Measurements from ENCODE around the gene CHCHD3. TPM values are rescaled to one million over a fixed set of nuclear protein-coding genes. Genes with fewer than 3 reads are reported as not detected.

CHCHD3 gene
- total and polyA plus RNA-seq, 2 of the 4 experiments (the other 2 are of a cell fraction), result 56.9 to 141 TPM

DNA sequence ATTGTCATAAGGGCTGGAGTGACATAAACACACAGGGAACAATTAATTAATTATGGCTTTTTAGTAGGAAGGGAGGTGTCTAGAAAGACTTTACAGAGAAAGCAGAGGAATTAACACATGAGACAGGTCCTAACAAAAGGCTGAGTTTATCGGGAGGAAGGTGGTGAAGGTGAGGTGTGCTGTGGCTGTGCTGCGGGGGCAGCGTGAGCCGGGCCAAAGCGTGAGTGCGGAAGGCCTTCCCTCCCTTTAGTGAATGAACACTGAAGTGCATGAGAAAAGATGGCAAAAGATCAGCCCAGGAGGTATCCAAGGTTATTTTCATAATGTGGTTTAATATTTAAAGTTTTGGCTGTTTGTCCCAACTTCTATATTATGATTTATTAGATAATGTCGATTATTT lies 262.2 kb downstream of the CHCHD3 start:
- Histone ChIP-seq H3K56ac (ENCODE audit: extremely low read depth, insufficient read depth, low read length) (no peak overlapping the region), H3K4ac (ENCODE audit: low read depth, low read length) (no peak overlapping the region), H3K36me3 (ENCODE audit: control insufficient read depth, insufficient read depth, low read length) (no peaks in the 10 kb centered on the region), H4K5ac (ENCODE audit: low read depth, low read length) (no peak overlapping the region), H3K4me2 (ENCODE audit: low read depth, low read length) (no peak overlapping the region), H3K9me1 (ENCODE audit: insufficient read depth, low read length) (no peaks in the 10 kb centered on the region; the same call in 1 of the 2 replicates), H2BK5ac (ENCODE audit: low read depth, low read length, poor library complexity, severe bottlenecking) (no peak overlapping the region), H3K4me3 (ENCODE audit: insufficient read depth, low read depth, low read length) (no peak overlapping the region), H3K9me3 (ENCODE audit: control insufficient read depth, insufficient read depth, low read length) (no peaks in the 10 kb centered on the region), H3K79me1 (ENCODE audit: low read depth in 1 of 2, low read length in 2 of 2) (peaks cover 2 to 7% of the 10 kb centered on the region in 2 experiments; a peak in 1 of 4 replicates), H3K14ac (replicated peaks; ENCODE audit: low read depth, low read length) (no peak overlapping the region), H2BK20ac (ENCODE audit: low read depth, low read length) (no peak overlapping the region), H2AFZ (replicated peaks; ENCODE audit: low read length, poor library complexity) (no peak overlapping the region), H3K4me1 (ENCODE audit: control insufficient read depth, insufficient read depth, low read length) (peaks cover 3% of the 10 kb centered on the region), H4K8ac (ENCODE audit: low read depth in 2 of 2, low read length in 2 of 2) (no peak overlapping the region), H2AK5ac (ENCODE audit: low read depth, low read length) (no peak overlapping the region), H2AK9ac (replicated peaks; ENCODE audit: low read depth, low read length, poor library complexity) (peak overlapping the region; percentile 7), H4K91ac (ENCODE audit: insufficient read depth, low read depth, low read length) (no peak overlapping the region), H2BK15ac (ENCODE audit: low read depth, low read length) (no peak overlapping the region), H4K20me1 (ENCODE audit: insufficient read depth, low read length) (no peaks in the 10 kb centered on the region), H3K27me3 (ENCODE audit: control insufficient read depth, insufficient read depth, low read length) (no peaks in the 10 kb centered on the region), H3K23ac (ENCODE audit: low read depth, low read length) (no peak overlapping the region), H3K18ac (ENCODE audit: low read depth, low read length) (no peak overlapping the region), H3K27ac (ENCODE audit: insufficient read depth, low read length) (no peak overlapping the region), H3K9ac (ENCODE audit: low read depth, low read length) (no peak overlapping the region), H2BK120ac (ENCODE audit: low read depth, low read length) (no peak overlapping the region)
- dilution Hi-C loops (cut with HindIII; ENCODE audit: low sequenced_read_pairs, unreplicated experiment), result no loop called here
- ATAC-seq (ENCODE audit: low read depth) (no peak), DNase-seq (no peak)
- BruUV-seq (replicated peaks), result no TSS peak
- POLR2A ChIA-PET (ENCODE audit: unreplicated experiment), result no interaction called here
- intact Hi-C loops (cut with micrococcal nuclease), result no loop called here
- TF ChIP-seq RAD21 (IDR thresholded peaks at IDR 0.05; ENCODE audit: low read length), result no peak
- no peak for TF ChIP-seq USF2 (IDR thresholded peaks at IDR 0.05; ENCODE audit: low read depth, low read length)
- no peak for TF ChIP-seq SMC3 (IDR thresholded peaks at IDR 0.05; ENCODE audit: low read depth, low read length)
- TF ChIP-seq POLR2A (IDR thresholded peaks at IDR 0.05; ENCODE audit: low read depth, low read length), result no peak
- no peak for TF ChIP-seq CTCF (conservative IDR thresholded peaks at IDR 0.05; ENCODE audit: low read depth, low read length)
- no peak for TF ChIP-seq MAFK (IDR thresholded peaks at IDR 0.05; ENCODE audit: low read depth, low read length)
- TF ChIP-seq ELK1 (IDR thresholded peaks at IDR 0.05; ENCODE audit: borderline replicate concordance, low read depth, low read length), result no peak
- no peak for TF ChIP-seq NFE2L2 (IDR thresholded peaks at IDR 0.05; ENCODE audit: low read depth, low read length)
- TF ChIP-seq RFX5 (IDR thresholded peaks at IDR 0.05; ENCODE audit: low read depth, low read length), result no peak
- no peak for TF ChIP-seq CEBPB (IDR thresholded peaks at IDR 0.05; ENCODE audit: low read depth, low read length)
- TF ChIP-seq MAZ (IDR thresholded peaks at IDR 0.05; ENCODE audit: borderline replicate concordance, low read depth, low read length), result no peak
- in situ Hi-C loops (cut with MboI; ENCODE audit: low sequenced_read_pairs), result no loop called here
- CTCF ChIA-PET, result no interaction called here
- 83% methylated on average over 1 of the region's 7 CpGs; no CpG with 5 or more reads in 1 of the 2 experiments for WGBS, 2 experiments (ENCODE audit: extremely low coverage in 2 of 2, insufficient read length in 1 of 2)
